HT-29 (cell line): Measurements from ENCODE around the gene RAE1. TPM values are rescaled to one million over a fixed set of nuclear protein-coding genes. Genes with fewer than 3 reads are reported as not detected.

ENCODE experiments used
- DNase-seq: peaks from one replicate; pipeline ENCODE4 v3.0.0-alpha.2; 2015; ENCODE audit warnings: low spot score
- total RNA-seq: library from RNA; depleted of rRNA; stranded (reverse); fragments of >200 nt; shearing (Covaris generic); gene quantifications from 2 replicates; pipeline ENCODE4 v1.2.3, GENCODE V29; 2014; rRNA removed

RAE1 gene, protein sequence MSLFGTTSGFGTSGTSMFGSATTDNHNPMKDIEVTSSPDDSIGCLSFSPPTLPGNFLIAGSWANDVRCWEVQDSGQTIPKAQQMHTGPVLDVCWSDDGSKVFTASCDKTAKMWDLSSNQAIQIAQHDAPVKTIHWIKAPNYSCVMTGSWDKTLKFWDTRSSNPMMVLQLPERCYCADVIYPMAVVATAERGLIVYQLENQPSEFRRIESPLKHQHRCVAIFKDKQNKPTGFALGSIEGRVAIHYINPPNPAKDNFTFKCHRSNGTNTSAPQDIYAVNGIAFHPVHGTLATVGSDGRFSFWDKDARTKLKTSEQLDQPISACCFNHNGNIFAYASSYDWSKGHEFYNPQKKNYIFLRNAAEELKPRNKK
- total RNA-seq = 57.7 and 67.9 TPM in 2 replicates

- DNase-seq = peak; percentile 97
Measured at GRCh38 chr20:57351042-57351783, at the start of gene RAE1. Gene RAE1, plus strand, starts transcription at chr20:57351255. Its CDS starts 2,784 bp downstream, at chr20:57354039.

- no peak for DNase-seq
Measured at GRCh38 chr20:57306747-57307146, 44.3 kb upstream of the RAE1 start.

DNA sequence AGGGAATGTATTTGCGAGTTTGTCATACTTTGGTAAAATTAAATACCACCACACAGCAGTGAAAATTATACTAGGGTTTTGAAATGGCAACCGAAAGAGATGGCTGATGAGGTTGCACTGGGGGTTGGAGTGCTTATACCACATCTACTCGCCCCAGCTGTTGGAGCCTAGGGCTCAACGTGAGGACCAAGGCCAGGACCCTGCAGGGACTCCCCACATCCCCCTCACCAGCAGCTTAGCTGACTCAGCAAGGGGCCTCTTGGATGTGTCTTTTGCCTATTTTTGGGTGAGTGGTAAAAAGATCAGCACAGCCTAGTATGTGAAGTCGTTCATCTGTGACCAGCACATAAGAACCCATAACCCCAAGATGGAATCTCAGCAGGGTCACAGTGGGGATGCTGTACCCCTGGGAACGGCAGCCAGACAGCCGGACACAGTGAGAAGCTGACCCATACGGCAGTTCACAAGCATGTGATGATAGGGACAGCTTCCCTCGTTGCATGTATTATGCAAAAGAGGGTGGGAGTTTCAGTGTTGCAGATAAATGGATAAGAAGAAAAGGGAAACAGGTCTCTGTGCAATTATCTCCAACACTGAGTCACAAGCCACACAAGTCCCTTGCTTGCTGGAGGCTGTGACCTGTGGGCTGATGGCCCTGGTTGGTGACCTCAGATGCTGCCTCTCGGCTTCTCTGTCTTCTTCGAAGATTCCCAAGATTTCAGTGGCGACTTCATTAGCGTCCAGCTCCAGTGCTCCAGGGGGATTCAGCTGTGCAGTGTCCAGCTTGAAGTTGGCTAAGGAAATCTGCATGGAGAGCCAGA lies 42.4 kb upstream of the RAE1 start:
- no peak for DNase-seq

DNA sequence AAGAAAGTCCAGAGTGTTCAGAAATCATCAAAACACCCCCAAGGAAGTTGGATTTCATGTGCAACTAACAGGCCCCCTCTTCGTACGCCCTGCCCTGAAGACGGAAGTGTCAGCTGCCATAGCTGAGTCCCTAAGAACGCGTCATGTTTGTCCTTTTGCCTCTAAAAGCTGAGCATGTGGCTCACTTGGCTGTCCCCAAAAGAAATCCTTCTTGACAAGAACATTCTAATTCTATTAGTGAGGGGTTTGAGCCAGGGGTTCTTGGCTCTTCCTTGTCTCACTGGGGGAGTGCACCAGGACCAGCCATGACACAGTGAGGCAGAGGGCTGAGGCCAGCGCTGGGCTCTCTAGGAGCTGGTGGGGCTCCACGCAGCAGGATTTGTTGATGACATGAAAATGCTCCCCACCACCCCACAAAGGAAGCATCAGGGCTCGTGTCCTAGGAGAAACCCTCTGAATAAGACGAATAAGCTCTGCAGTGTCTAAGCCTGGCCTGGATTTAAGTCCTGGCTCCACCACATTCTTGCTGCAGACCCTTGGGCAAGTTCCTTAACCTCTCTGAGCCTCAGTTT lies 41.4 kb upstream of the RAE1 start:
- DNase-seq = no peak

DNA sequence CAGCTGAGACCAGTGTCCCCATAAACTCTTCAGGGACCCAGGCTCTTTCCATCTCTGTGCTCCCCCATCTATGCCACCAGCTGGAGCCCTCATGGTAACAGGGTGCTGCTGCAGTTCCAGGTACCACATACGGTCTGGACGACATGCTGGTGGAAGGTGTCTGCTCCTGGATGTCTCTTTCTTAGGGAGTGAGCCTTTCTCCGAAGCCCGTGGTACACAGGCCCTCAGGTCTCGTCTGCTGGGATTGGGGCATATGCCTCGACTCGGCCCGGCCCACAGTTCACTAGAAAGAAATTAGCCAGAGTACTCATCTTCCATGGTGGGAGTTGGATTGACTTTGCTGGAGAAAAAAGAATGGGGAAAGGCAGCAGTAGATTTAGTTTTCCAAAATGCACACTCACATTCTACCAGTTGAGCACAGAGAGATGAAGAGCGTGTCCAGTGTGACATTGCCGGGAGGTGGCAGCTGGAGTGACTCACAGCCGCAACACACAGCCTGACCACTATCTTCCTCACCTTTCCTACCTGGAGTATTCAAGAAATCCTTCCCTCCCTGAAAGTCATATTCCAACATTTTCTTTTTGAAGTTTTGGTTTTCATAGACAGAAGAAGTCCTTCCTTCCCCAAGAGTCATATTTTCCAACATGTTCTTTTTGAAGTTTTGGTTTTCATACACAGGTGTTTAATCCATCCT lies 40.1 kb upstream of the RAE1 start:
- peak; percentile 32 for DNase-seq

GRCh38 chr20:57312138-57312537 lies 38.9 kb upstream of the RAE1 start:
- DNase-seq = no peak

DNA sequence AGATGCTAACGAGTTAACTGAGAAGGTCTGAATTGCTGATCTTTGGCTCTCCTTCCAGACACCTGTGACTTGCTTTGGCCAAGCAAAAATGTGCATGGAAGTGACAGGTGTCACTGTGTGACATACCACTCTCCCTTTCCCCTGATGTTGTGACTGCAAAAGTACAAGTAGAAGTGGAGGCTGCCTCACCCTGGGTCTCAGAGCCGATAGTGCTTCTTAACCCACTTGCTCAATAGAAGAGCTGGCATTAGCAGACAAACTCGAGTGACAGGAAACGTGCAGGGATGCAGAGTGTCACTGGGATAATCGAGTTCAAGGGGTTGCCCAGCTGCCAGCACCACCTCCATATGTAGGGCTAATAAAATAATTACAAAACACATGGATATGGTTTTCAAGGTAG lies 37.8 kb upstream of the RAE1 start:
- no peak for DNase-seq

GRCh38 chr20:57313951-57314350 lies 37.1 kb upstream of the RAE1 start:
- DNase-seq = no peak

- DNase-seq = no peak
Measured at GRCh38 chr20:57315083-57315975, 35.7 kb upstream of the RAE1 start.

- no peak for DNase-seq
Measured at GRCh38 chr20:57315976-57316480, 35.0 kb upstream of the RAE1 start.

GRCh38 chr20:57316795-57317201 lies 34.3 kb upstream of the RAE1 start:
- no peak for DNase-seq

DNA sequence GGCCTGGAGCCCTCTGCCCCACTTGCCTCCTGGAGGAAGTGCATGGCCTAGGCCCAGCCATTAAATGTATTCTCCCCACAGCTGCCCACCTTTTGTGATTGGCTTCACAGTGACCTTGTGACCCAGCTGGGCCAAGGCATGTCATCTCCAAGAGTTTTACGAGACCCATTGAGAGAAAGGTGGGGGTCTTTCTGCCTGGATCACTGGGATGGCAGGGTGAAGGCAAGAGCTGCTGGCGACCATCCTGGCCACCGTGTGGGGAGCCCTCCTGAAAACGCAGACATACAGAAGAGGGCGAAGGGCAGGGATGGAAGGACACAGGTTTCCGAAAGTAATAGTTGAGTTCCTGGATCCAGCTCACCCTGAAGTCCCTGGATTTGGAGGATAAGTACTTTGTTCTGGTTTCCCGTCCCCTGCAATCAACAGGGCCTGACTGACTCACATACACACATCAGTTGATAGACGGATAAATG lies 33.7 kb upstream of the RAE1 start:
- DNase-seq = no peak

GRCh38 chr20:57317789-57318371 lies 33.2 kb upstream of the RAE1 start:
- DNase-seq = no peak

- no peak for DNase-seq
Measured at GRCh38 chr20:57319584-57319983, 31.5 kb upstream of the RAE1 start.

GRCh38 chr20:57320358-57320757 lies 30.7 kb upstream of the RAE1 start:
- DNase-seq = no peak

GRCh38 chr20:57321142-57321541 lies 29.9 kb upstream of the RAE1 start:
- no peak for DNase-seq

- no peak for DNase-seq
Measured at GRCh38 chr20:57322476-57322875, 28.6 kb upstream of the RAE1 start.

GRCh38 chr20:57323034-57323433 lies 28.0 kb upstream of the RAE1 start:
- DNase-seq = peak; percentile 43

- no peak for DNase-seq
Measured at GRCh38 chr20:57325632-57326356, 25.3 kb upstream of the RAE1 start.
